ENCODE data around the gene SRSF11. TPM values are rescaled to one million over a fixed set of nuclear protein-coding genes. Genes with fewer than 3 reads are reported as not detected.
A peak's percentile ranks its signal among the peaks of the same experiment; 100 is the strongest.

Gene SRSF11
- total and polyA plus RNA-seq, 10 donors, result 119 to 268 (median 184) TPM

- H3K27me3 ChIP-seq (replicated peaks in 1 of 7), result no peaks in the 10 kb centered on the region
- H3K4me1 ChIP-seq, result peaks cover 25 to 96% (median 72%) of the 10 kb centered on the region in 6 donors
- H3K4me3 ChIP-seq, result no peak overlapping the region
- intact Hi-C loops (cut with DNase I; ENCODE audit: low total_unique reads), result no loop called here
- peaks cover 0 to 36% (median 0%) of the 10 kb centered on the region in 6 donors for H3K36me3 ChIP-seq
- 90 to 99% (median 96%) methylated on average over 7 of the region's 7 CpGs for WGBS, 5 donors
- no peak for TF ChIP-seq POLR2AphosphoS5 (IDR thresholded peaks at IDR 0.05)
- TF ChIP-seq POLR2A (IDR thresholded peaks at IDR 0.05), result no peak
- no peak overlapping the region for H3K27ac ChIP-seq
- DNase-seq, result no peak
- no peaks in the 10 kb centered on the region for H3K9me3 ChIP-seq
Measured at GRCh38 chr1:70208292-70208691, 12.9 kb upstream of the SRSF11 start.

DNA sequence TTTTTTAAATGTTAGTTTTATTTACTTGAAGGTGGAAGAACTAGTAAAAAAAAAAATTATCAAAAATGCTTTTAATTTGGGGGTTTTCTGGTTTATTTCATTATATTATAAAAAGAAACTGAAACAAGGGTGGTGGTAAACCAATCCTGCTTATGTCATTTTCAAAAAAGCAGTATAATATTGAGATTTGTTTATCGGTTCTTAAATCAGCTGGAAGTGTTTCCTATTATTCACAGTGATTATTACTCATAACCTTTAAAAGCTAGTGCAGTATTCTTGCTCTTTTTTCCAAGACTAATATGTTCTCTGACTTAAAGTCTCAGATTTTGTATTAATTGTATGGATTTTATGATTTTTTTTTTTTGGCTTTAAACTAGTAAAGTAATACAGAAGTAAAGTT, 10.4 kb upstream of the SRSF11 start:
- H3K4me3 ChIP-seq, result no peak overlapping the region
- TF ChIP-seq, protein P1, sequence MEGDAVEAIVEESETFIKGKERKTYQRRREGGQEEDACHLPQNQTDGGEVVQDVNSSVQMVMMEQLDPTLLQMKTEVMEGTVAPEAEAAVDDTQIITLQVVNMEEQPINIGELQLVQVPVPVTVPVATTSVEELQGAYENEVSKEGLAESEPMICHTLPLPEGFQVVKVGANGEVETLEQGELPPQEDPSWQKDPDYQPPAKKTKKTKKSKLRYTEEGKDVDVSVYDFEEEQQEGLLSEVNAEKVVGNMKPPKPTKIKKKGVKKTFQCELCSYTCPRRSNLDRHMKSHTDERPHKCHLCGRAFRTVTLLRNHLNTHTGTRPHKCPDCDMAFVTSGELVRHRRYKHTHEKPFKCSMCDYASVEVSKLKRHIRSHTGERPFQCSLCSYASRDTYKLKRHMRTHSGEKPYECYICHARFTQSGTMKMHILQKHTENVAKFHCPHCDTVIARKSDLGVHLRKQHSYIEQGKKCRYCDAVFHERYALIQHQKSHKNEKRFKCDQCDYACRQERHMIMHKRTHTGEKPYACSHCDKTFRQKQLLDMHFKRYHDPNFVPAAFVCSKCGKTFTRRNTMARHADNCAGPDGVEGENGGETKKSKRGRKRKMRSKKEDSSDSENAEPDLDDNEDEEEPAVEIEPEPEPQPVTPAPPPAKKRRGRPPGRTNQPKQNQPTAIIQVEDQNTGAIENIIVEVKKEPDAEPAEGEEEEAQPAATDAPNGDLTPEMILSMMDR (IDR thresholded peaks at IDR 0.05 in 8 of 11, conservative IDR thresholded peaks at IDR 0.05 in 3 of 11), result no peak
- TF ChIP-seq POLR2A (IDR thresholded peaks at IDR 0.05) (no peak), POLR2AphosphoS5 (IDR thresholded peaks at IDR 0.05) (no peak)
- peaks cover 14 to 87% (median 55%) of the 10 kb centered on the region in 6 donors for H3K4me1 ChIP-seq
- DNase-seq, result no peak
- peaks cover 0 to 47% (median 0%) of the 10 kb centered on the region in 6 donors for H3K36me3 ChIP-seq
- H3K9me3 ChIP-seq, result no peaks in the 10 kb centered on the region
- H3K27ac ChIP-seq, result no peak overlapping the region
- intact Hi-C loops (cut with DNase I; ENCODE audit: low total_unique reads), result no loop called here
- H3K27me3 ChIP-seq (replicated peaks in 1 of 7), result no peaks in the 10 kb centered on the region
- 62 to 77% (median 68%) methylated on average over 1 of the region's 1 CpG for WGBS, 5 donors

GRCh38 chr1:70211541-70211940, 9.6 kb upstream of the SRSF11 start:
- H3K4me1 ChIP-seq, result peaks cover 10 to 87% (median 49%) of the 10 kb centered on the region in 6 donors

DNA sequence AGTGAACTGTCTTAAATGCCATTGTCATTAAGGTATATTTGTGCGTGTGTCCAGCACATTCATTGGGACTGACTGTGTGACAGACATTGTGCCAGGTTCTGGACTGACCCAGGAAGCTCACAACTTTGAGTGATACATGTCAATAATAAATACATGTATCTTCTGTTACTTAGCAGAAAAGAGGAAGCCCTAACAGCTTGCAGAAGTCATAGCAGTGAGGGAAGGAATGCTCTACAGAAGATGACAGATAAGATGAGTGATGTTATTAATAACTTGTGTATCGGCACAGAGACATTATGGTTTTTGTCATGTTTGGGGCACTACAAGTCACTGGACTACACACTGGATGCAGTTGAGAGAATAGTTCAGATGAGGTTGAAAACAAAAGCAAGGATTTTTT, 1.2 kb upstream of the SRSF11 start:
- WGBS, 5 donors, result 62 to 79% (median 76%) methylated on average over 2 of the region's 2 CpGs
- Histone ChIP-seq H3K4me3 (no peak overlapping the region), H3K36me3 (peaks cover 0 to 51% (median 12%) of the 10 kb centered on the region in 6 donors), H3K27me3 (replicated peaks in 1 of 7) (no peaks in the 10 kb centered on the region), H3K27ac (peak overlapping the region in 1 of 8 donors; percentile 99), H3K9me3 (no peaks in the 10 kb centered on the region), H3K4me1 (peaks cover 23 to 72% (median 44%) of the 10 kb centered on the region in 6 donors)
- DNase-seq, result no peak
- intact Hi-C loops (cut with DNase I; ENCODE audit: low total_unique reads), result no loop called here
- no peak for TF ChIP-seq POLR2AphosphoS5 (IDR thresholded peaks at IDR 0.05)
- TF ChIP-seq, protein P1 (IDR thresholded peaks at IDR 0.05 in 8 of 11, conservative IDR thresholded peaks at IDR 0.05 in 3 of 11), result no peak
- TF ChIP-seq POLR2A (IDR thresholded peaks at IDR 0.05), result no peak

More at GRCh38 chr1:70211541-70211940, 9.6 kb upstream of the SRSF11 start:
- no peak for DNase-seq
- Histone ChIP-seq H3K27me3 (replicated peaks in 1 of 7) (no peaks in the 10 kb centered on the region), H3K9me3 (no peaks in the 10 kb centered on the region), H3K36me3 (peaks cover 0 to 54% (median 2%) of the 10 kb centered on the region in 6 donors), H3K27ac (no peak overlapping the region), H3K4me3 (no peak overlapping the region)
- intact Hi-C loops (cut with DNase I; ENCODE audit: low total_unique reads), result no loop called here
- TF ChIP-seq POLR2AphosphoS5 (IDR thresholded peaks at IDR 0.05) (no peak), POLR2A (IDR thresholded peaks at IDR 0.05) (no peak)
- TF ChIP-seq, protein P1 (IDR thresholded peaks at IDR 0.05 in 8 of 11, conservative IDR thresholded peaks at IDR 0.05 in 3 of 11), result no peak

Data from spleen (tissue), 11 donors.